Endothelial cell of umbilical vein (primary cell): ENCODE measurements around the gene RAB11FIP2. TPM values are rescaled to one million over a fixed set of nuclear protein-coding genes. Genes with fewer than 3 reads are reported as not detected.

ENCODE experiments used
- BruUV-seq: library from RNA; stranded (reverse); fragments of 400-500 nt; replicated peaks from 2 replicates; lab custom pipeline; 2021; lab: Mats Ljungman, UMichigan
- CTCF ChIA-PET: fragments of 300-600, 350-600 bp; sonication (Branson Sonifier 250); formaldehyde crosslinking; loops from one replicate; lab custom pipeline; 2021; ENCODE audit warnings: antibody characterized with exemption, inconsistent platforms; lab: Charles Lee
- POLR2A ChIA-PET: fragments of 300-600, 350-600 bp; sonication (Branson Sonifier 250); formaldehyde crosslinking; loops from one replicate; lab custom pipeline; 2021; ENCODE audit warnings: antibody characterized with exemption, inconsistent platforms; lab: Charles Lee
- DNase-seq: peaks from one replicate; pipeline ENCODE4 v3.0.0-alpha.2; 2011; ENCODE audit warnings: low read depth, low spot score
- FAIRE-seq: peaks from 2 replicates; lab custom pipeline; 2011; peaks lifted over from hg19 to GRCh38; lab: Jason Lieb, UNC
- H2AFZ ChIP-seq: 2 replicates; pipeline ENCODE4 v1.6.0; 2012; ENCODE audit warnings: low read depth, low read length, control low read depth, inconsistent platforms
- H3K27ac ChIP-seq: 2 replicates; pipeline ENCODE4 v1.5.1; 2011; ENCODE audit warnings: low read depth, mild to moderate bottlenecking, control low read depth, low read length, moderate library complexity; ENCODE audit not compliant: insufficient read depth
- H3K27me3 ChIP-seq, 2 experiments: 2 replicates each; pipeline versions ENCODE4 v1.6.0 to v1.6.1; 2011; ENCODE audit warnings: low read length in 2 of 2, mixed read lengths in 1 of 2; ENCODE audit not compliant: control insufficient read depth in 2 of 2, insufficient read depth in 2 of 2
- H3K36me3 ChIP-seq, 2 experiments: 2 replicates in 1 of 2; 3 replicates in 1 of 2; pipeline ENCODE4 v1.5.1; 2011; ENCODE audit warnings: low read length in 2 of 2, mild to moderate bottlenecking in 1 of 2, moderate library complexity in 1 of 2; ENCODE audit not compliant: control insufficient read depth in 2 of 2, insufficient read depth in 2 of 2; ENCODE audit errors: extremely low read depth in 1 of 2
- H3K4me1 ChIP-seq: 3 replicates; pipeline ENCODE4 v1.5.1; 2011; ENCODE audit warnings: mild to moderate bottlenecking, low read length; ENCODE audit not compliant: control insufficient read depth, insufficient read depth; ENCODE audit errors: extremely low read depth
- H3K4me2 ChIP-seq: 2 replicates; pipeline ENCODE4 v1.6.1; 2011; ENCODE audit warnings: low read length, control low read depth, mixed read lengths; ENCODE audit not compliant: insufficient read depth
- H3K4me3 ChIP-seq, 3 experiments: fragments of 200-600 bp in 1 of 3; sonication (generic), shearing (Covaris generic) in 1 of 3; replicated peaks in 1 of 3; 2 replicates each; pipeline ENCODE4 v1.5.1; 2011 to 2016; ENCODE audit warnings: control low read depth in 3 of 3, low read length in 3 of 3, mild to moderate bottlenecking in 2 of 3, inconsistent platforms in 1 of 3, low read depth in 1 of 3, moderate library complexity in 1 of 3; ENCODE audit not compliant: insufficient read depth in 1 of 3
- H3K79me2 ChIP-seq: 2 replicates; pipeline ENCODE4 v1.6.0; 2012; ENCODE audit warnings: low read length, inconsistent platforms; ENCODE audit not compliant: control insufficient read depth, insufficient read depth
- H3K9ac ChIP-seq: replicated peaks from 2 replicates; pipeline ENCODE3; 2011; ENCODE audit warnings: low read length, control low read depth; ENCODE audit not compliant: insufficient read depth; ENCODE audit errors: extremely low read depth
- H3K9me1 ChIP-seq: replicated peaks from 3 replicates; pipeline ENCODE4 v1.6.0; 2011; ENCODE audit warnings: mild to moderate bottlenecking, low read length; ENCODE audit not compliant: control insufficient read depth, insufficient read depth; ENCODE audit errors: extremely low read depth
- H3K9me3 ChIP-seq: replicated peaks from 2 replicates; pipeline ENCODE4 v1.5.1; 2012; ENCODE audit warnings: low read length, inconsistent platforms; ENCODE audit not compliant: control insufficient read depth, insufficient read depth
- H4K20me1 ChIP-seq: replicated peaks from 2 replicates; pipeline ENCODE3; 2011; ENCODE audit warnings: mild to moderate bottlenecking, low read length; ENCODE audit not compliant: control insufficient read depth, insufficient read depth; ENCODE audit errors: extremely low read depth
- CTCF ChIP-seq, 2 donors: IDR thresholded peaks; 1 replicate in 1 of 2; 2 replicates in 1 of 2; pipeline ENCODE4 v1.5.1; 2011; ENCODE audit warnings: low read length in 2 of 2, mild to moderate bottlenecking in 2 of 2, moderate library complexity in 2 of 2, control low read depth in 1 of 2, inconsistent platforms in 1 of 2, low read depth in 1 of 2; ENCODE audit not compliant: insufficient read depth in 1 of 2; ENCODE audit errors: extremely low read depth in 1 of 2
- EZH2 ChIP-seq: IDR thresholded peaks from 2 replicates; pipeline ENCODE4 v1.6.1; 2012; ENCODE audit warnings: borderline replicate concordance, low read depth, mild to moderate bottlenecking, moderate library complexity, low read length, inconsistent platforms; ENCODE audit not compliant: severe bottlenecking
- FOS ChIP-seq: IDR thresholded peaks from 2 replicates; pipeline ENCODE4 v1.6.1; 2011; ENCODE audit warnings: mild to moderate bottlenecking, low read length, moderate library complexity, borderline replicate concordance; ENCODE audit not compliant: insufficient read depth
- GATA2 ChIP-seq: IDR thresholded peaks from 2 replicates; pipeline ENCODE4 v1.7.0; 2011; ENCODE audit warnings: low read depth, mild to moderate bottlenecking, moderate library complexity, mixed read lengths, low read length; ENCODE audit not compliant: insufficient read length, insufficient read depth
- JUN ChIP-seq: IDR thresholded peaks from 2 replicates; pipeline ENCODE4 v1.6.1; 2011; ENCODE audit warnings: borderline replicate concordance, low read depth; ENCODE audit not compliant: insufficient read length, insufficient read depth
- MAX ChIP-seq: IDR thresholded peaks from 2 replicates; pipeline ENCODE4 v1.6.1; 2011; ENCODE audit not compliant: insufficient read depth, insufficient read length
- MYC ChIP-seq: IDR thresholded peaks from one replicate; pipeline ENCODE4 v1.6.1; 2011; ENCODE audit warnings: mild to moderate bottlenecking, low read depth, low read length
- POLR2A ChIP-seq: IDR thresholded peaks from 2 replicates; pipeline ENCODE4 v1.6.1; 2012; ENCODE audit warnings: low read depth, mild to moderate bottlenecking, control low read depth, low read length
- POLR2AphosphoS5 ChIP-seq: IDR thresholded peaks from 2 replicates; pipeline ENCODE4 v1.6.1; 2012; ENCODE audit warnings: low read depth, mild to moderate bottlenecking, control low read depth, low read length, moderate library complexity; ENCODE audit not compliant: insufficient read depth
- dilution Hi-C: fragments of 300-500 bp; cut with MboI; formaldehyde crosslinking; loops from one replicate; pipeline ENCODE4 v1.15.0; 2019; ENCODE audit warnings: low sequenced_read_pairs; ENCODE audit not compliant: extremely low pct_ligation_motif_present
- intact Hi-C: fragments of 100-400 bp; cut with micrococcal nuclease; formaldehyde crosslinking; loops from one replicate; pipeline ENCODE4 v1.10.0; 2022
- polyA plus RNA-seq, 4 experiments: library from polyadenylated mRNA; depleted of rRNA in 3 of 4; stranded (reverse) in 3 of 4; unstranded in 1 of 4; fragments of >200 nt; gene quantifications; 2 replicates each; pipeline versions ENCODE4 v1.2.1 to v1.2.3, GENCODE V29; 2011 to 2012; ENCODE audit warnings: missing spikeins in 1 of 4
- total RNA-seq: library from RNA; stranded (reverse); gene quantifications from 2 replicates; pipeline ENCODE4 v1.2.3, GENCODE V29; 2021

Gene RAB11FIP2
- total and polyA plus RNA-seq, 2 donors (not counting 3 experiments of a cell fraction or from before 2014, with no cell fraction given): 1.9 to 8.6 TPM

GRCh38 chr10:118017071-118017740 is 29.5 kb downstream of the RAB11FIP2 start:
- dilution Hi-C loops: no loop called here
- no peak overlapping the region for H3K4me2 ChIP-seq
- no peaks in the 10 kb centered on the region for H3K9me3 ChIP-seq
- H3K79me2 ChIP-seq: no peaks in the 10 kb centered on the region
- DNase-seq (no peak), FAIRE-seq (no peak)
- ChIA-PET POLR2A (no interaction called here), CTCF (no interaction called here)
- no peak overlapping the region for H3K4me3 ChIP-seq
- H3K36me3 ChIP-seq: no peaks in the 10 kb centered on the region
- H3K27me3 ChIP-seq: no peaks in the 10 kb centered on the region
- TF ChIP-seq FOS (no peak), MYC (no peak), MAX (no peak), EZH2 (no peak), JUN (no peak), POLR2A (no peak), GATA2 (no peak), POLR2AphosphoS5 (no peak), CTCF (IDR thresholded peaks at IDR 0.05; ENCODE audit: extremely low read depth in 1 of 2, insufficient read depth in 1 of 2, low read depth in 1 of 2, low read length in 2 of 2) (no peak)
- H3K4me1 ChIP-seq: no peaks in the 10 kb centered on the region
- H3K27ac ChIP-seq: no peak overlapping the region
- intact Hi-C loops: no loop called here
- no peak overlapping the region for H2AFZ ChIP-seq
- no peak overlapping the region for H3K9ac ChIP-seq
- H3K9me1 ChIP-seq: no peaks in the 10 kb centered on the region
- H4K20me1 ChIP-seq: no peaks in the 10 kb centered on the region
- no TSS peak for BruUV-seq
